HCT116 (cell line): ENCODE results near the gene SKA1.

Experiments
- CEBPB ChIP-seq: IDR thresholded peaks from 2 replicates; pipeline ENCODE4 v1.6.1; 2012; ENCODE audit warnings: low read depth
- EZH2 ChIP-seq: fragments of 200-600 bp; sonication (generic); IDR thresholded peaks from 2 replicates; pipeline ENCODE4 v1.6.1; 2017; ENCODE audit warnings: antibody characterized with exemption, mixed run types
- JUND ChIP-seq: IDR thresholded peaks from 2 replicates; pipeline ENCODE4 v1.6.1; 2012
- POLR2A ChIP-seq: IDR thresholded peaks from 2 replicates; pipeline ENCODE4 v1.7.0; 2011; ENCODE audit warnings: borderline replicate concordance; ENCODE audit not compliant: insufficient read depth, insufficient read length; ENCODE audit errors: extremely low read depth
- POLR2AphosphoS5 ChIP-seq: IDR thresholded peaks from 2 replicates; pipeline ENCODE4 v1.6.1; 2011; ENCODE audit warnings: mild to moderate bottlenecking, low read depth, low read length, moderate library complexity
- RAD21 ChIP-seq: IDR thresholded peaks from 2 replicates; pipeline ENCODE4 v1.6.1; 2012; ENCODE audit warnings: low read depth, mild to moderate bottlenecking
- REST ChIP-seq: IDR thresholded peaks from 2 replicates; pipeline ENCODE4 v1.6.1; 2012; ENCODE audit warnings: low read depth
- SIN3A ChIP-seq: IDR thresholded peaks from 2 replicates; pipeline ENCODE4 v1.6.1; 2012; ENCODE audit warnings: low read depth
- SRF ChIP-seq: IDR thresholded peaks from 2 replicates; pipeline ENCODE4 v1.6.1; 2012; ENCODE audit warnings: low read depth
- TCF7L2 ChIP-seq: IDR thresholded peaks from 2 replicates; pipeline ENCODE4 v1.7.0; 2011; ENCODE audit warnings: borderline replicate concordance, inconsistent platforms; ENCODE audit not compliant: insufficient read depth, insufficient read length; ENCODE audit errors: extremely low read depth
- ZNF274 ChIP-seq: fragments of 200-500 bp; sonication (Bioruptor generic); IDR thresholded peaks from 2 replicates; pipeline ENCODE4 v1.6.1; 2014; ENCODE audit warnings: mild to moderate bottlenecking, low read depth, low read length, inconsistent platforms
- TF ChIP-seq, protein P1 (sequence below): IDR thresholded peaks from 2 replicates; pipeline ENCODE4 v1.6.1; 2012
- TF ChIP-seq, protein P2 (sequence below), 3 experiments: fragments of 200-600 bp in 1 of 3; sonication (generic) in 1 of 3; IDR thresholded peaks in 2 of 3; conservative IDR thresholded peaks in 1 of 3; 2 replicates each; pipeline ENCODE4 v1.5.1; 2012 to 2017; ENCODE audit warnings: low read depth in 2 of 3, low read length in 2 of 3, antibody characterized with exemption in 1 of 3, borderline replicate concordance in 1 of 3, control low read depth in 1 of 3, mild to moderate bottlenecking in 1 of 3, mixed read lengths in 1 of 3, mixed run types in 1 of 3, moderate library complexity in 1 of 3; ENCODE audit not compliant: insufficient read depth in 1 of 3

DNA sequence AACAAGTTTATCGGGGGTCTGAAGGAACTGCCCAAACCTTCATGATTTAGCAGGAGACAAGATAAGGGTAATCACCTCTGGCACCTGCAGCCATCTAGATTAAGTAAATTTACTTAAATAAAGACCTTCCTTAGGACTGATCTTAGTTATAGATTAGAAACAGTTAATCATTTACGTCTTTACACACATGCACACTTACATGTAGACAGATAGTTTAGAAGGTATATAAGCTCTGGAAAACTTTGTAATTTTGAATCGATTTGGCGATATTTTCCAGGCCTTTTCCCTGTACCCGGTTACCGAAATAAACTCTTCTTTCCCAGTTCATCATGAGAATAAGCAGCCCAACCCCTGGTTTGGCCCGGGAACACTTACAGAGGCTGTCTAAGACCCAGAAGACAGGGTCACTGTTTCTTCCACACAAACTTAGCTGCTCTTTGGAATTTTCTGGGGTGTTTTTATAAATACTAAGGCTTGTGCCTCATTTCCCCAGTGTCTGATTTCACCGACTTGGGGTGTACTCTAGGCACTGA is 560 bp upstream of the SKA1 start:
- TF ChIP-seq RAD21 (no peak), CEBPB (no peak), POLR2A (no peak), TCF7L2 (no peak), SIN3A (no peak), REST (no peak), POLR2AphosphoS5 (no peak), JUND (no peak), EZH2 (no peak), ZNF274 (no peak), SRF (no peak)
- TF ChIP-seq, protein P1, sequence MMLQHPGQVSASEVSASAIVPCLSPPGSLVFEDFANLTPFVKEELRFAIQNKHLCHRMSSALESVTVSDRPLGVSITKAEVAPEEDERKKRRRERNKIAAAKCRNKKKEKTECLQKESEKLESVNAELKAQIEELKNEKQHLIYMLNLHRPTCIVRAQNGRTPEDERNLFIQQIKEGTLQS: no peak
- TF ChIP-seq, protein P2, sequence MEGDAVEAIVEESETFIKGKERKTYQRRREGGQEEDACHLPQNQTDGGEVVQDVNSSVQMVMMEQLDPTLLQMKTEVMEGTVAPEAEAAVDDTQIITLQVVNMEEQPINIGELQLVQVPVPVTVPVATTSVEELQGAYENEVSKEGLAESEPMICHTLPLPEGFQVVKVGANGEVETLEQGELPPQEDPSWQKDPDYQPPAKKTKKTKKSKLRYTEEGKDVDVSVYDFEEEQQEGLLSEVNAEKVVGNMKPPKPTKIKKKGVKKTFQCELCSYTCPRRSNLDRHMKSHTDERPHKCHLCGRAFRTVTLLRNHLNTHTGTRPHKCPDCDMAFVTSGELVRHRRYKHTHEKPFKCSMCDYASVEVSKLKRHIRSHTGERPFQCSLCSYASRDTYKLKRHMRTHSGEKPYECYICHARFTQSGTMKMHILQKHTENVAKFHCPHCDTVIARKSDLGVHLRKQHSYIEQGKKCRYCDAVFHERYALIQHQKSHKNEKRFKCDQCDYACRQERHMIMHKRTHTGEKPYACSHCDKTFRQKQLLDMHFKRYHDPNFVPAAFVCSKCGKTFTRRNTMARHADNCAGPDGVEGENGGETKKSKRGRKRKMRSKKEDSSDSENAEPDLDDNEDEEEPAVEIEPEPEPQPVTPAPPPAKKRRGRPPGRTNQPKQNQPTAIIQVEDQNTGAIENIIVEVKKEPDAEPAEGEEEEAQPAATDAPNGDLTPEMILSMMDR (IDR thresholded peaks at IDR 0.05 in 2 of 3, conservative IDR thresholded peaks at IDR 0.05 in 1 of 3; ENCODE audit: borderline replicate concordance in 1 of 3, insufficient read depth in 1 of 3, low read depth in 2 of 3, low read length in 2 of 3): no peak
